Right lobe of liver (tissue), 4 donors: ENCODE results near the gene GAL3ST3.

Experiments used
- POLR2A ChIP-seq: fragments of 450-650 bp; IDR thresholded peaks from one replicate; pipeline ENCODE4 v1.6.1; 2017; ENCODE audit warnings: antibody characterized with exemption, mild to moderate bottlenecking
- TF ChIP-seq, protein P1 (sequence below), 4 donors: fragments of 200-600 bp in 3 of 4; fragments of 450-650 bp in 1 of 4; IDR thresholded peaks; one replicate each; pipeline versions ENCODE4 v1.5.1 to v1.8.0; 2016 to 2022; ENCODE audit warnings: antibody characterized with exemption in 4 of 4, mild to moderate bottlenecking in 2 of 4
- donor health status: DM: no; HTN: no; CAD: no.
- donor health status: DM: no; HTN: no; CAD: no.
- donor health status: DM: no; HTN: yes; CAD: no.

DNA sequence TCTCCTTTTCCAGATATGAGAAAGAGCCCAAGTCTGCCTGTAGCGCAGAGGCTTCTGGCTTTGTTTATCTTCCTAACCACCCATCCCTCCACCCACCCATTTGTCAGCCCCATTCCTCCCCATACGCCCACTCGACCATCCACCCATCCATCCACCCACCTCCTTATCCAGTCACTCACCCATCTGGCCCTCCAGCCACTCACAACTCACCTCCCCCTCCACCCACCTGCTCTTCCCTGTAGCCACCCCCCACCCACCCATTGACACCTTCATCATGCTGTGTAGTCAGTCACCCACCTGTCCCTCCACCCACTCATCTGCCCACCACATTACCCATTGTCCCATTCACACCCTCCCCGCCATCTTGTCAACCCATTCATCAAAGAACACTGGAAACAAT, 31.6 kb downstream of the GAL3ST3 start:
- TF ChIP-seq, protein P1, sequence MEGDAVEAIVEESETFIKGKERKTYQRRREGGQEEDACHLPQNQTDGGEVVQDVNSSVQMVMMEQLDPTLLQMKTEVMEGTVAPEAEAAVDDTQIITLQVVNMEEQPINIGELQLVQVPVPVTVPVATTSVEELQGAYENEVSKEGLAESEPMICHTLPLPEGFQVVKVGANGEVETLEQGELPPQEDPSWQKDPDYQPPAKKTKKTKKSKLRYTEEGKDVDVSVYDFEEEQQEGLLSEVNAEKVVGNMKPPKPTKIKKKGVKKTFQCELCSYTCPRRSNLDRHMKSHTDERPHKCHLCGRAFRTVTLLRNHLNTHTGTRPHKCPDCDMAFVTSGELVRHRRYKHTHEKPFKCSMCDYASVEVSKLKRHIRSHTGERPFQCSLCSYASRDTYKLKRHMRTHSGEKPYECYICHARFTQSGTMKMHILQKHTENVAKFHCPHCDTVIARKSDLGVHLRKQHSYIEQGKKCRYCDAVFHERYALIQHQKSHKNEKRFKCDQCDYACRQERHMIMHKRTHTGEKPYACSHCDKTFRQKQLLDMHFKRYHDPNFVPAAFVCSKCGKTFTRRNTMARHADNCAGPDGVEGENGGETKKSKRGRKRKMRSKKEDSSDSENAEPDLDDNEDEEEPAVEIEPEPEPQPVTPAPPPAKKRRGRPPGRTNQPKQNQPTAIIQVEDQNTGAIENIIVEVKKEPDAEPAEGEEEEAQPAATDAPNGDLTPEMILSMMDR (IDR thresholded peaks at IDR 0.05): no peak
- no peak for TF ChIP-seq POLR2A
